SK-N-SH (cell line): Measurements from ENCODE around the gene PLAGL2. TPM values are rescaled to one million over a fixed set of nuclear protein-coding genes. Genes with fewer than 3 reads are reported as not detected.

Experiments used
- CTCF ChIA-PET: fragments of 300-600, 350-600 bp; formaldehyde crosslinking; extraction: SDS; loops from one replicate; lab custom pipeline; 2021; lab: Yijun Ruan, JAX
- POLR2A ChIA-PET: fragments of 350-600 bp; sonication (Branson Sonifier 250); formaldehyde crosslinking; extraction: SDS; loops from one replicate; lab custom pipeline; 2020; ENCODE audit warnings: antibody characterized with exemption, inconsistent platforms; lab: Yijun Ruan, JAX
- DNase-seq: peaks from one replicate; pipeline ENCODE4 v3.0.0; 2012
- H2AFZ ChIP-seq: fragments of 200-600 bp; sonication (generic); 2 replicates; pipeline ENCODE4 v1.8.1; 2016; ENCODE audit warnings: antibody characterized with exemption, mild to moderate bottlenecking, low read depth
- H3F3A ChIP-seq: fragments of 200-600 bp; sonication (generic); replicated peaks from 2 replicates; pipeline ENCODE3; 2016; ENCODE audit warnings: antibody characterized with exemption, mild to moderate bottlenecking; ENCODE audit not compliant: insufficient read depth
- H3K27ac ChIP-seq, 2 experiments: fragments of 200-500 bp in 1 of 2; fragments of 200-600 bp in 1 of 2; sonication (Bioruptor generic) in 1 of 2; sonication (generic), shearing (Covaris generic) in 1 of 2; 2 replicates each; pipeline versions ENCODE4 v1.5.1 to v1.6.1; 2014 to 2016; ENCODE audit warnings: low read depth in 2 of 2, inconsistent platforms in 1 of 2, low read length in 1 of 2, mild to moderate bottlenecking in 1 of 2, mixed read lengths in 1 of 2
- H3K27me3 ChIP-seq: fragments of 200-600 bp; sonication (generic), shearing (Covaris generic); 2 replicates; pipeline ENCODE4 v1.6.1; 2016; ENCODE audit warnings: mixed run types; ENCODE audit not compliant: insufficient read depth
- H3K36me3 ChIP-seq, 2 experiments: fragments of 200-500 bp in 1 of 2; fragments of 200-600 bp in 1 of 2; sonication (Bioruptor generic) in 1 of 2; sonication (generic) in 1 of 2; replicated peaks in 1 of 2; 2 replicates each; pipeline versions ENCODE3 to v1.5.1; 2014 to 2016; ENCODE audit warnings: low read length in 1 of 2, mild to moderate bottlenecking in 1 of 2; ENCODE audit not compliant: insufficient read depth in 2 of 2, control insufficient read depth in 1 of 2
- H3K4me1 ChIP-seq, 2 experiments: fragments of 200-500 bp in 1 of 2; fragments of 200-600 bp in 1 of 2; sonication (Bioruptor generic) in 1 of 2; sonication (generic), shearing (Covaris generic) in 1 of 2; 2 replicates each; pipeline versions ENCODE4 v1.5.1 to v1.6.1; 2014 to 2016; ENCODE audit warnings: low read depth in 1 of 2, low read length in 1 of 2, mixed run types in 1 of 2; ENCODE audit not compliant: insufficient read depth in 2 of 2, control insufficient read depth in 1 of 2
- H3K4me2 ChIP-seq: fragments of 200-600 bp; sonication (generic), shearing (Covaris generic); 2 replicates; pipeline ENCODE4 v1.6.1; 2017; ENCODE audit warnings: mixed run types
- H3K4me3 ChIP-seq, 2 experiments: fragments of 200-500 bp in 1 of 2; fragments of 200-600 bp in 1 of 2; sonication (Bioruptor generic) in 1 of 2; sonication (generic), shearing (Covaris generic) in 1 of 2; 2 replicates each; pipeline versions ENCODE4 v1.5.1 to v1.8.1; 2014 to 2016; ENCODE audit warnings: low read depth in 2 of 2, inconsistent platforms in 1 of 2, low read length in 1 of 2, mild to moderate bottlenecking in 1 of 2, mixed read lengths in 1 of 2, moderate library complexity in 1 of 2
- H3K79me2 ChIP-seq: fragments of 200-600 bp; sonication (generic); 2 replicates; pipeline ENCODE4 v1.8.1; 2017; ENCODE audit warnings: mild to moderate bottlenecking; ENCODE audit not compliant: insufficient read depth
- H3K9ac ChIP-seq: fragments of 200-600 bp; sonication (generic); 2 replicates; pipeline ENCODE4 v1.6.1; 2017; ENCODE audit warnings: mixed run types
- H3K9me2 ChIP-seq: fragments of 200-600 bp; sonication (generic); 2 replicates; pipeline ENCODE4 v1.6.1; 2017; ENCODE audit warnings: mixed run types
- H3K9me3 ChIP-seq: fragments of 200-600 bp; sonication (generic); 2 replicates; pipeline ENCODE4 v1.6.1; 2017; ENCODE audit warnings: mixed run types, mild to moderate bottlenecking, moderate library complexity
- H4K20me1 ChIP-seq: fragments of 200-600 bp; sonication (generic); 2 replicates; pipeline ENCODE4 v1.6.1; 2017; ENCODE audit warnings: mild to moderate bottlenecking, mixed run types; ENCODE audit not compliant: insufficient read depth
- CTCF ChIP-seq: fragments of 200-600 bp; sonication (generic); IDR thresholded peaks from 2 replicates; pipeline ENCODE4 v1.6.1; 2017; ENCODE audit warnings: antibody characterized with exemption, mild to moderate bottlenecking, moderate library complexity
- ELF1 ChIP-seq: IDR thresholded peaks from 2 replicates; pipeline ENCODE4 v1.4.0; 2012
- EZH2phosphoT487 ChIP-seq: fragments of 200-600 bp; sonication (generic); IDR thresholded peaks from 2 replicates; pipeline ENCODE4 v1.6.1; 2017; ENCODE audit warnings: low read depth, mixed run types, mild to moderate bottlenecking, antibody characterized with exemption, moderate library complexity, borderline replicate concordance
- FOSL2 ChIP-seq: IDR thresholded peaks from 2 replicates; pipeline ENCODE4 v1.4.0; 2012; ENCODE audit warnings: low read depth, mild to moderate bottlenecking, moderate library complexity, borderline replicate concordance
- GABPA ChIP-seq: IDR thresholded peaks from 2 replicates; pipeline ENCODE4 v1.4.0; 2012; ENCODE audit warnings: low read depth, mild to moderate bottlenecking
- JUND ChIP-seq: IDR thresholded peaks from 2 replicates; pipeline ENCODE4 v1.4.0; 2012
- MEF2A ChIP-seq: IDR thresholded peaks from 2 replicates; pipeline ENCODE4 v1.4.0; 2012; ENCODE audit warnings: low read depth, borderline replicate concordance
- NRF1 ChIP-seq: IDR thresholded peaks from 2 replicates; pipeline ENCODE4 v1.6.1; 2012; ENCODE audit warnings: low read depth, mild to moderate bottlenecking, low read length
- POLR2AphosphoS5 ChIP-seq: IDR thresholded peaks from 2 replicates; pipeline ENCODE4 v1.6.1; 2012; ENCODE audit warnings: low read depth, low read length
- RAD21 ChIP-seq: IDR thresholded peaks from 2 replicates; pipeline ENCODE4 v1.6.1; 2012; ENCODE audit warnings: mild to moderate bottlenecking, low read length
- REST ChIP-seq: IDR thresholded peaks from 2 replicates; pipeline ENCODE4 v1.6.1; 2012; ENCODE audit warnings: mild to moderate bottlenecking, low read depth, low read length, moderate library complexity
- RFX5 ChIP-seq: IDR thresholded peaks from 2 replicates; pipeline ENCODE4 v1.6.1; 2012; ENCODE audit warnings: mild to moderate bottlenecking, improper control_type of control experiment, low read length
- SIN3A ChIP-seq: IDR thresholded peaks from 2 replicates; pipeline ENCODE4 v1.6.1; 2012; ENCODE audit warnings: low read depth, mild to moderate bottlenecking, low read length, moderate library complexity, borderline replicate concordance
- SMC3 ChIP-seq: IDR thresholded peaks from 2 replicates; pipeline ENCODE4 v1.6.1; 2012; ENCODE audit warnings: low read depth, low read length, improper control_type of control experiment
- TCF12 ChIP-seq: IDR thresholded peaks from 2 replicates; pipeline ENCODE4 v1.4.0; 2012
- TEAD4 ChIP-seq: IDR thresholded peaks from 2 replicates; pipeline ENCODE4 v1.4.0; 2012; ENCODE audit warnings: mild to moderate bottlenecking, borderline replicate concordance; ENCODE audit not compliant: insufficient read depth
- YY1 ChIP-seq: IDR thresholded peaks from 2 replicates; pipeline ENCODE4 v1.4.0; 2012; ENCODE audit warnings: low read depth, mild to moderate bottlenecking
- ZBTB33 ChIP-seq: IDR thresholded peaks from 2 replicates; pipeline ENCODE4 v1.4.0; 2012; ENCODE audit warnings: low read depth, borderline replicate concordance
- WGBS: methylation state at CpG from one replicate; pipeline ENCODE4 v1.1.6; 2017; ENCODE audit warnings: low lambda C conversion rate; 5-methylcytosine and 5-hydroxymethylcytosine counted together
- polyA plus RNA-seq, 3 experiments: library from polyadenylated mRNA; depleted of rRNA; stranded (reverse); fragments of >200 nt; gene quantifications; 2 replicates each; pipeline ENCODE4 v1.2.3, GENCODE V29; 2012
- TF ChIP-seq, protein P1 (sequence below): fragments of 150-350 bp; IDR thresholded peaks from 2 replicates; pipeline ENCODE4 v1.6.1; 2016; ENCODE audit warnings: mild to moderate bottlenecking, low read depth, low read length
- TF ChIP-seq, protein P2 (sequence below): IDR thresholded peaks from 2 replicates; pipeline ENCODE4 v1.4.0; 2012; ENCODE audit warnings: low read depth

The PLAGL2 gene, protein sequence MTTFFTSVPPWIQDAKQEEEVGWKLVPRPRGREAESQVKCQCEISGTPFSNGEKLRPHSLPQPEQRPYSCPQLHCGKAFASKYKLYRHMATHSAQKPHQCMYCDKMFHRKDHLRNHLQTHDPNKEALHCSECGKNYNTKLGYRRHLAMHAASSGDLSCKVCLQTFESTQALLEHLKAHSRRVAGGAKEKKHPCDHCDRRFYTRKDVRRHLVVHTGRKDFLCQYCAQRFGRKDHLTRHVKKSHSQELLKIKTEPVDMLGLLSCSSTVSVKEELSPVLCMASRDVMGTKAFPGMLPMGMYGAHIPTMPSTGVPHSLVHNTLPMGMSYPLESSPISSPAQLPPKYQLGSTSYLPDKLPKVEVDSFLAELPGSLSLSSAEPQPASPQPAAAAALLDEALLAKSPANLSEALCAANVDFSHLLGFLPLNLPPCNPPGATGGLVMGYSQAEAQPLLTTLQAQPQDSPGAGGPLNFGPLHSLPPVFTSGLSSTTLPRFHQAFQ
- polyA plus RNA-seq (2012; rRNA removed), result 4.0 and 4.3 TPM in 2 replicates
- polyA plus RNA-seq (2012; cell fraction: cytosol; rRNA removed), result 3.9 and 4.2 TPM in 2 replicates
- polyA plus RNA-seq (2012; cell fraction: nucleus; rRNA removed), result 5.2 and 6.1 TPM in 2 replicates

DNA sequence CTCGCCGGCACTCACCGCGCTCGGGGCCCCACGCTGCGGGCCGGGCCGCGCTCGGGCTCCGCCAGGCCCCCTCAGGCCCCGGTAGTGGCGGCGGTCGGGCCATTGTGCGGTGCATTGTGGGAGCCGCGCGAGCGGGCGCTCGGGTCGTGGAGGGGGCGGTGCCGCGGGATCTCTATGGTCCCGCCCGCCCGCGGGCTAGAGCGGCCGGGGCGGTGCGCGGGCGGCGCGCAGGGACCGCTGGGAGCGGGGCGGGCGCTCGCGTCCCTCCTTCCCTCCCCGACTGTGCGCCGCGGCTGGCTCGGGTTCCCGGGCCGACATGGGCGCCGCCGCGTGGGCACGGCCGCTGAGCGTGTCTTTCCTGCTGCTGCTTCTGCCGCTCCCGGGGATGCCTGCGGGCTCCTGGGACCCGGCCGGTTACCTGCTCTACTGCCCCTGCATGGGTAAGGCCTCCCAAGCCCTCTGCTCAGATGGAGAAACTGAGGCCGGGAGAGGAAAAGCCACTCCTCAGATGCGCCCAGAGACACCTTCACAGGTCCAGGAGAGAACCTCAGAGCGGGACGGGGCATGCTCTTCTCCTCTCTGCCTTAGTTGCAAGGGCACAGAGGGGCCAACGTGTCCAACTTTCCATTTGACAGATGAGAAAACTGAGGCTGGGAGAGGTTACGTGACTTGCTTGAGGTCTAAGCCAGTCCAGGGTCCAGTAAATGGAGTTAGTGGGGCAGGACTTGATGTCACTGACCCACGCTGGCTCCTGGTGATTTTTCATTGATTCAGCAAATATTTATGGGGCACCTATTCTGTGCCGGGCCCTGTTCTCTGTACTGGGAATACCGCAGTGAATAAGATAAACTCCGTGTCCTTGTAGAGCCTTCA lies at the start of gene PLAGL2, which contains the start of gene POFUT1:
PLAGL2 (minus strand) TSS at position 118 of the 873 bp plus-strand sequence. CDS start 5,565 bp downstream, outside the sequence.
POFUT1 (plus strand) TSS at position 255 of the 873 bp plus-strand sequence; CDS start at position 317, 62 bp downstream.
- CTCF ChIA-PET, result interaction anchor here (0.6 kb wide), 1 partner anchor 177 kb away, joined by 3 read pairs; no protein-coding TSS in a partner anchor
- Histone ChIP-seq H3K79me2 (peaks cover 88% of the 10 kb centered on the region), H3K27me3 (no peaks in the 10 kb centered on the region), H3K4me2 (peak within 1 kb of the TSS; percentile 93), H3K9me3 (no peaks in the 10 kb centered on the region), H3F3A (peaks cover 3% of the 10 kb centered on the region), H2AFZ (peak within 1 kb of the TSS; percentile 87), H3K9ac (peak within 1 kb of the TSS; percentile 82), H3K4me3 (peak within 1 kb of the TSS; percentile 87 to 88), H3K36me3 (peaks cover 0 to 28% of the 10 kb centered on the region in 2 experiments), H3K4me1 (peaks cover 25 to 35% of the 10 kb centered on the region in 2 experiments; a peak in 3 of 4 replicates), H4K20me1 (peaks cover 24% of the 10 kb centered on the region), H3K9me2 (no peaks in the 10 kb centered on the region), H3K27ac (peak within 1 kb of the TSS; percentile 29 to 75; a peak in 3 of 4 replicates)
- DNase-seq, result peak; percentile 100
- POLR2A ChIA-PET, result interaction anchor here (0.7 kb wide), 1 partner anchor 75 kb away, joined by 3 read pairs; no protein-coding TSS in a partner anchor
- under 1% methylated on average over 9 of the region's 74 CpGs for WGBS
- TF ChIP-seq MEF2A (no peak), EZH2phosphoT487 (no peak), SIN3A (peak; percentile 64; the same call in 1 of the 2 replicates), ELF1 (no peak), JUND (no peak), FOSL2 (no peak), REST (peak; percentile 18; the same call in 1 of the 2 replicates), ZBTB33 (no peak), TCF12 (no peak), RAD21 (no peak; the same call in 1 of the 2 replicates), POLR2AphosphoS5 (peak; percentile 77), GABPA (peak; percentile 28; the same call in 1 of the 2 replicates), YY1 (peak; percentile 71), SMC3 (no peak), RFX5 (no peak), NRF1 (peak; percentile 52; the same call in 1 of the 2 replicates), CTCF (peak; percentile 51), TEAD4 (no peak)
- TF ChIP-seq, protein P1, sequence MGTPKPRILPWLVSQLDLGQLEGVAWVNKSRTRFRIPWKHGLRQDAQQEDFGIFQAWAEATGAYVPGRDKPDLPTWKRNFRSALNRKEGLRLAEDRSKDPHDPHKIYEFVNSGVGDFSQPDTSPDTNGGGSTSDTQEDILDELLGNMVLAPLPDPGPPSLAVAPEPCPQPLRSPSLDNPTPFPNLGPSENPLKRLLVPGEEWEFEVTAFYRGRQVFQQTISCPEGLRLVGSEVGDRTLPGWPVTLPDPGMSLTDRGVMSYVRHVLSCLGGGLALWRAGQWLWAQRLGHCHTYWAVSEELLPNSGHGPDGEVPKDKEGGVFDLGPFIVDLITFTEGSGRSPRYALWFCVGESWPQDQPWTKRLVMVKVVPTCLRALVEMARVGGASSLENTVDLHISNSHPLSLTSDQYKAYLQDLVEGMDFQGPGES, result no peak
- TF ChIP-seq, protein P2, sequence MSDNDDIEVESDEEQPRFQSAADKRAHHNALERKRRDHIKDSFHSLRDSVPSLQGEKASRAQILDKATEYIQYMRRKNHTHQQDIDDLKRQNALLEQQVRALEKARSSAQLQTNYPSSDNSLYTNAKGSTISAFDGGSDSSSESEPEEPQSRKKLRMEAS, result peak; percentile 59; the same call in 1 of the 2 replicates
